Smooth muscle cell (in vitro differentiated cells): ENCODE measurements around the gene SVOP. TPM values are rescaled to one million over a fixed set of nuclear protein-coding genes. Genes with fewer than 3 reads are reported as not detected.

Source experiments
- DNase-seq: peaks from one replicate; lab custom pipeline; 2025; ENCODE audit not compliant: unreplicated experiment; lab: John Stamatoyannopoulos, UW
- H2AFZ ChIP-seq: fragments of 200-600 bp; sonication (generic); 2 replicates; pipeline ENCODE4 v1.6.0; 2016; ENCODE audit warnings: antibody characterized with exemption, low read depth, mild to moderate bottlenecking
- H3F3A ChIP-seq: fragments of 200-600 bp; sonication (generic); 2 replicates; pipeline ENCODE4 v1.6.0; 2017; ENCODE audit warnings: antibody characterized with exemption, low read depth
- H3K27ac ChIP-seq: fragments of 200-600 bp; sonication (generic); 2 replicates; pipeline ENCODE4 v1.5.1; 2016; ENCODE audit warnings: low read depth, mild to moderate bottlenecking
- H3K27me3 ChIP-seq: fragments of 200-600 bp; sonication (generic); 2 replicates; pipeline ENCODE4 v1.6.1; 2016; ENCODE audit warnings: low read depth, mild to moderate bottlenecking
- H3K36me3 ChIP-seq: fragments of 200-600 bp; sonication (generic); 2 replicates; pipeline ENCODE4 v1.5.1; 2016; ENCODE audit warnings: low read depth
- H3K4me1 ChIP-seq: fragments of 200-600 bp; sonication (generic); 2 replicates; pipeline ENCODE4 v1.5.1; 2016; ENCODE audit warnings: low read depth
- H3K4me2 ChIP-seq: fragments of 200-600 bp; sonication (generic); 2 replicates; pipeline ENCODE4 v1.6.0; 2016; ENCODE audit warnings: mild to moderate bottlenecking
- H3K4me3 ChIP-seq: fragments of 200-600 bp; sonication (generic); 2 replicates; pipeline ENCODE4 v1.5.1; 2016; ENCODE audit warnings: mild to moderate bottlenecking
- H3K79me2 ChIP-seq: fragments of 200-600 bp; sonication (generic); 2 replicates; pipeline ENCODE4 v1.6.0; 2016; ENCODE audit warnings: low read depth, mild to moderate bottlenecking
- H3K9ac ChIP-seq: fragments of 200-600 bp; sonication (generic); 2 replicates; pipeline ENCODE4 v1.6.0; 2016; ENCODE audit warnings: low read depth
- H3K9me3 ChIP-seq: fragments of 200-600 bp; sonication (generic); replicated peaks from 2 replicates; pipeline ENCODE4 v1.5.1; 2016; ENCODE audit warnings: low read depth
- H4K20me1 ChIP-seq: fragments of 200-600 bp; sonication (generic); 2 replicates; pipeline ENCODE4 v1.6.0; 2016; ENCODE audit warnings: low read depth
- CTCF ChIP-seq: fragments of 200-600 bp; sonication (generic); IDR thresholded peaks from 2 replicates; pipeline ENCODE4 v1.5.1; 2017; ENCODE audit warnings: borderline replicate concordance, mild to moderate bottlenecking, antibody characterized with exemption; ENCODE audit not compliant: insufficient read depth, poor library complexity, severe bottlenecking
- WGBS: methylation state at CpG from one replicate; pipeline ENCODE4 v1.1.7; 2016; ENCODE audit warnings: low lambda C conversion rate; 5-methylcytosine and 5-hydroxymethylcytosine counted together
- polyA plus RNA-seq: library from polyadenylated mRNA; unstranded; fragments of >200 nt; fragmentation: Nextera tagmentation; extraction: Ambion mirVana; gene quantifications from 2 replicates; pipeline ENCODE4 v1.2.1, GENCODE V29; 2016
- total RNA-seq: library from RNA; depleted of rRNA; stranded (reverse); fragments of >200 nt; gene quantifications from 2 replicates; pipeline ENCODE4 v1.2.3, GENCODE V29; 2014

Gene SVOP
- total and polyA plus RNA-seq, 2 experiments from 2014 or later: not detected

DNA sequence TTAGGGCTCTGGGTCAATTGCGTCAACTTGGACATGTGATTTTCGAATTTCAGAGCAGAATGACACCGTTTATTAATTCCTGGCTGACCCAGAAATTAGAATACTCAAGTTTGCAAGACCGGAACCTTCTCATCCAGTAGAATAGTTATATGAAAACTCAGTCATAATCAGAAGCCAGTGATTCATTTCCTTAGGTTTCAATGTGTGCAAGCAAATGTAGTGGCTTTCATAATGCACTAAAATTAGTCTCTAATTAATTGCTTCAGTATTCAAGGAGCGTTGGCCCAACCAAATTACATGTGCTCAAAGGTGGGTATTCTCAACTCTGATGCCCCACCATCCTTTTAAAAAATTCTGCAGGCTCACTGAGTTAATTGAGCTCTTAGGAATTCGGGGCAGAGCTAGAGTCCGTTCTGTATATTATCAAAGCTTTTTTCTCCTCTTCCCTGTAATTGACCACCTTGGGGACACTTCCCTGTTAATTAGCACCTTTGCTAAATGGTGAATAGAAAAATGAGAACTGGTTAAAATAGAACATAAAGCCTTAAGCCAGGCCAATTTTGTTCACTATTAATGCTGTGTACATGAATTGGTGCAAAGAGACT lies 85.6 kb downstream of the SVOP start:
- H3K27ac ChIP-seq: no peak overlapping the region
- no peaks in the 10 kb centered on the region for H3K9me3 ChIP-seq
- H3K27me3 ChIP-seq: peaks cover 11% of the 10 kb centered on the region
- 85% methylated on average over 7 of the region's 7 CpGs for WGBS
- H3K4me2 ChIP-seq: no peak overlapping the region
- H3K36me3 ChIP-seq: no peaks in the 10 kb centered on the region
- no peak for TF ChIP-seq CTCF
- H3K9ac ChIP-seq: no peak overlapping the region
- no peak overlapping the region for H2AFZ ChIP-seq
- no peaks in the 10 kb centered on the region for H3F3A ChIP-seq
- no peaks in the 10 kb centered on the region for H3K4me1 ChIP-seq
- no peaks in the 10 kb centered on the region for H3K79me2 ChIP-seq
- H3K4me3 ChIP-seq: no peak overlapping the region
- DNase-seq: no peak
- H4K20me1 ChIP-seq: no peaks in the 10 kb centered on the region

DNA sequence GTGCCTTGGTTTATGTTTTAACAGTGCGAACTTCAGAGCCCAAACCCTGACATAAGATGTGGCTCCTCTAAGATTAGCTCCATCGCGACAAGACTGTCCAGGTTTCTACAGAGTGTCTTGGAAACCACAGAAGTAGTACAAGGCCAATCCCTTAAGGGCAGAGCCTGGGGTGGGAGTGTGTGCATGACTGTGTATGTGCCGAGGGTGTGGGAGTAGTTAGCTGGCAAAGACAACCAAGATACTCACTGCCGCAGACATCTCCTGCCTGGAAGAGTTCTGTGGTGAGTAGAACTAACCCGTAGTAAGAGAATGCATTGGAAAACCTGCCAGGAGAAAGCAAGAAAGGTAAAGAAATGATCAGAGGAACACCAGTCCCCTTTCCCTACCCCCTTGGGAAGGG lies 86.9 kb downstream of the SVOP start:
- Histone ChIP-seq H3K4me2 (no peak overlapping the region), H3K27me3 (peaks cover 11% of the 10 kb centered on the region), H3K36me3 (no peaks in the 10 kb centered on the region), H4K20me1 (no peaks in the 10 kb centered on the region), H3K27ac (no peak overlapping the region), H3F3A (no peaks in the 10 kb centered on the region), H3K4me1 (no peaks in the 10 kb centered on the region), H3K9me3 (no peaks in the 10 kb centered on the region), H3K9ac (no peak overlapping the region), H3K4me3 (no peak overlapping the region), H3K79me2 (no peaks in the 10 kb centered on the region), H2AFZ (no peak overlapping the region)
- DNase-seq: no peak
- TF ChIP-seq CTCF: no peak
- WGBS: 60% methylated on average over 6 of the region's 6 CpGs

GRCh38 chr12:108930756-108931155 lies 90.1 kb downstream of the SVOP start:
- Histone ChIP-seq H3K36me3 (no peaks in the 10 kb centered on the region), H3F3A (no peaks in the 10 kb centered on the region), H2AFZ (no peak overlapping the region), H3K4me2 (no peak overlapping the region), H3K27me3 (no peaks in the 10 kb centered on the region), H3K9me3 (no peaks in the 10 kb centered on the region), H3K27ac (no peak overlapping the region), H3K4me1 (no peaks in the 10 kb centered on the region), H3K79me2 (no peaks in the 10 kb centered on the region), H3K4me3 (no peak overlapping the region), H3K9ac (no peak overlapping the region), H4K20me1 (no peaks in the 10 kb centered on the region)
- 72% methylated on average over 3 of the region's 3 CpGs for WGBS
- DNase-seq: no peak
- TF ChIP-seq CTCF: no peak

DNA sequence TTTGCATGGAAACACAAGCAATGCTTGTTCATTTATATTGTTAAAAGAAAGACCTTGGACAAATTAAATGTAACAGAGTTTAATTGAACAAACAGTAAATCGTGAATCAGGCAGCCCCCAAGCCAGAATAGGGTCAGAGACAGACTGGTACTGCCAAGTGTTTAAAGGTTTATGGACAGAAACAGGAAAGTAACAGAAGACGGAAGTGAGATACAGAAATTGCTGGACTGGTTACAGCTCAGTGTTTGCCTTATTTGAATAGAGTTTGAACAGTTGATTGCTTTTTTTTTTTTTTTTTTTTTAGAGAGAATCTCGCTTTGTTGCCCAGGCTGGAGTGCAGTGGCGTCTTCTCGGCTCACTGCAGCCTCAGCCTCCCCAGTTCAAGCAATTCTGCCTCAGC lies 90.7 kb downstream of the SVOP start:
- no peak overlapping the region for H3K4me2 ChIP-seq
- H4K20me1 ChIP-seq: no peaks in the 10 kb centered on the region
- H2AFZ ChIP-seq: no peak overlapping the region
- no peak overlapping the region for H3K4me3 ChIP-seq
- H3K9me3 ChIP-seq: no peaks in the 10 kb centered on the region
- no peaks in the 10 kb centered on the region for H3F3A ChIP-seq
- H3K27ac ChIP-seq: no peak overlapping the region
- H3K27me3 ChIP-seq: no peaks in the 10 kb centered on the region
- no peaks in the 10 kb centered on the region for H3K36me3 ChIP-seq
- WGBS: 91% methylated on average over 5 of the region's 5 CpGs
- no peak overlapping the region for H3K9ac ChIP-seq
- no peaks in the 10 kb centered on the region for H3K79me2 ChIP-seq
- no peaks in the 10 kb centered on the region for H3K4me1 ChIP-seq
- no peak for TF ChIP-seq CTCF
- DNase-seq: no peak
